HepG2 (cell line): Measurements from ENCODE around the gene SKIDA1. TPM values are rescaled to one million over a fixed set of nuclear protein-coding genes. Genes with fewer than 3 reads are reported as not detected.

Experiments used
- CTCF ChIP-seq: sonication (generic); formaldehyde crosslinking; IDR thresholded peaks from 2 replicates; pipeline ENCODE4 v1.5.0; 2020; ENCODE audit warnings: mild to moderate bottlenecking, missing genetic modification reagents, moderate library complexity
- MXI1 ChIP-seq: IDR thresholded peaks from 3 replicates; pipeline ENCODE4 v1.6.1; 2012; ENCODE audit warnings: low read depth, low read length, inconsistent platforms, borderline replicate concordance
- NKX3-1 ChIP-seq: sonication (generic); formaldehyde crosslinking; IDR thresholded peaks from 2 replicates; pipeline ENCODE4 v1.5.0; 2020; ENCODE audit warnings: missing genetic modification reagents
- ZBTB2 ChIP-seq: sonication (generic); formaldehyde crosslinking; IDR thresholded peaks from 2 replicates; pipeline ENCODE4 v1.8.0; 2022; ENCODE audit warnings: low read depth, missing genetic modification reagents
- ZBTB37 ChIP-seq: sonication (generic); formaldehyde crosslinking; IDR thresholded peaks from 2 replicates; pipeline ENCODE4 v1.4.0; 2020; ENCODE audit warnings: mild to moderate bottlenecking, missing genetic modification reagents
- ZKSCAN8 ChIP-seq: IDR thresholded peaks from 2 replicates; pipeline ENCODE4 v1.6.1; 2016; ENCODE audit warnings: borderline replicate concordance, missing genetic modification reagents, missing compliant biosample characterization
- ZNF275 ChIP-seq: sonication (generic); formaldehyde crosslinking; IDR thresholded peaks from 2 replicates; pipeline ENCODE4 v1.8.0; 2022; ENCODE audit warnings: missing genetic modification reagents, mild to moderate bottlenecking, inconsistent platforms, borderline replicate concordance
- ZNF281 ChIP-seq: sonication (generic); formaldehyde crosslinking; IDR thresholded peaks from 2 replicates; pipeline ENCODE4 v1.4.0; 2020; ENCODE audit warnings: missing genetic modification reagents, borderline replicate concordance
- ZNF660 ChIP-seq: sonication (generic); formaldehyde crosslinking; IDR thresholded peaks from 2 replicates; pipeline ENCODE4 v1.5.1; 2020; ENCODE audit warnings: mild to moderate bottlenecking, low read depth, missing genetic modification reagents, borderline replicate concordance
- ZNF670 ChIP-seq: sonication (generic); formaldehyde crosslinking; IDR thresholded peaks from 2 replicates; pipeline ENCODE4 v1.8.0; 2022; ENCODE audit warnings: mild to moderate bottlenecking, missing genetic modification reagents, borderline replicate concordance
- ZNF784 ChIP-seq: sonication (generic); formaldehyde crosslinking; IDR thresholded peaks from 2 replicates; pipeline ENCODE4 v1.5.1; 2020; ENCODE audit warnings: missing genetic modification reagents, mild to moderate bottlenecking, borderline replicate concordance
- polyA plus RNA-seq, 8 experiments: library from polyadenylated mRNA; depleted of rRNA in 3 of 8; stranded (reverse) in 7 of 8; unstranded in 1 of 8; fragments of >200 nt; fragmentation: Illumina TruSeq in 4 of 8; extraction: Trizol in 4 of 8; gene quantifications; 2 replicates each; pipeline versions ENCODE4 v1.2.1 to v1.2.3, GENCODE V29; 2011 to 2016; ENCODE audit warnings: low read depth in 4 of 8, missing spikeins in 1 of 8, mixed read lengths in 1 of 8; ENCODE audit not compliant: insufficient read depth in 1 of 8
- total RNA-seq, 5 experiments: library from RNA; depleted of rRNA; stranded (reverse); fragments of >200 nt; fragmentation: Illumina TruSeq; extraction: Trizol; gene quantifications; 2 replicates each; pipeline ENCODE4 v1.2.3, GENCODE V29; 2016; ENCODE audit warnings: low read depth in 1 of 5

The SKIDA1 gene
- total and polyA plus RNA-seq, 2 of the 13 experiments (the other 11 are each of a cell fraction or from before 2014, with no cell fraction given): 0.73 to 1.5 TPM

GRCh38 chr10:21525367-21526187 lies at the start of gene SKIDA1 (continued):
- TF ChIP-seq ZBTB37 (CRISPR knock-in tag) (peak; percentile 19; the same call in 1 of the 2 replicates), ZNF275 (peak; percentile 65), ZBTB2 (CRISPR knock-in tag) (peak; percentile 99), NKX3-1 (CRISPR knock-in tag) (no peak; the same call in 1 of the 2 replicates), ZNF670 (peak; percentile 66; the same call in 1 of the 2 replicates), ZKSCAN8 (CRISPR knock-in tag) (peak; percentile 71; the same call in 1 of the 2 replicates), ZNF281 (CRISPR knock-in tag) (peak; percentile 90), CTCF (CRISPR knock-in tag) (no peak; the same call in 1 of the 2 replicates), MXI1 (peak; percentile 55; the same call in 2 of the 3 replicates), ZNF784 (no peak), ZNF660 (CRISPR knock-in tag) (no peak)
